Neural progenitor cell (in vitro differentiated cells): ENCODE data around the gene TAF7L. TPM values are rescaled to one million over a fixed set of nuclear protein-coding genes. Genes with fewer than 3 reads are reported as not detected.
"Not testable (repeated sequence)": the region's sequence is repeated elsewhere in the genome, so short reads cannot be mapped to it uniquely, and the experiment has no call there.

ENCODE experiments used
- DNase-seq: peaks from one replicate; pipeline ENCODE4 v3.0.0-alpha.2; 2016; ENCODE audit warnings: low spot score
- H2AFZ ChIP-seq: fragments of 200-600 bp; sonication (generic); replicated peaks from 2 replicates; pipeline ENCODE4 v1.6.1; 2016; ENCODE audit warnings: antibody characterized with exemption
- H3F3A ChIP-seq: fragments of 200-600 bp; sonication (generic); 2 replicates; pipeline ENCODE4 v1.6.1; 2016; ENCODE audit warnings: antibody characterized with exemption, low read depth
- H3K27ac ChIP-seq: fragments of 200-600 bp; sonication (generic); 2 replicates; pipeline ENCODE4 v1.5.1; 2016; ENCODE audit warnings: mild to moderate bottlenecking
- H3K27me3 ChIP-seq: fragments of 200-600 bp; sonication (generic); 2 replicates; pipeline ENCODE4 v1.6.1; 2016; ENCODE audit warnings: mild to moderate bottlenecking, moderate library complexity
- H3K36me3 ChIP-seq: fragments of 200-600 bp; sonication (generic); 2 replicates; pipeline ENCODE4 v1.5.1; 2016
- H3K4me1 ChIP-seq: fragments of 200-600 bp; sonication (generic); 2 replicates; pipeline ENCODE4 v1.6.1; 2016; ENCODE audit warnings: mixed run types
- H3K4me2 ChIP-seq: fragments of 200-600 bp; sonication (generic); 2 replicates; pipeline ENCODE4 v1.6.1; 2016
- H3K4me3 ChIP-seq: fragments of 200-600 bp; sonication (generic); 2 replicates; pipeline ENCODE4 v1.5.1; 2016
- H3K79me2 ChIP-seq: fragments of 200-600 bp; sonication (generic); 2 replicates; pipeline ENCODE4 v1.6.1; 2016; ENCODE audit warnings: low read depth
- H3K9ac ChIP-seq: fragments of 200-600 bp; sonication (generic); 2 replicates; pipeline ENCODE4 v1.6.1; 2016
- H3K9me3 ChIP-seq: fragments of 200-600 bp; sonication (generic); 2 replicates; pipeline ENCODE4 v1.5.1; 2016; ENCODE audit warnings: low read depth
- H4K20me1 ChIP-seq: fragments of 200-600 bp; sonication (generic); 2 replicates; pipeline ENCODE4 v1.6.1; 2016; ENCODE audit warnings: low read depth
- H3K27ac Mint-ChIP-seq: 3 replicates; pipeline ENCODE4 v1.8.0; 2021; ENCODE audit warnings: mixed read lengths
- H3K27me3 Mint-ChIP-seq: 2 replicates; pipeline ENCODE4 v1.8.0; 2022; ENCODE audit warnings: low read depth, mild to moderate bottlenecking, inconsistent platforms, moderate library complexity, mixed read lengths; ENCODE audit not compliant: insufficient read depth
- H3K36me3 Mint-ChIP-seq: 3 replicates; pipeline ENCODE4 v1.8.0; 2021; ENCODE audit warnings: mixed read lengths
- H3K4me1 Mint-ChIP-seq: 3 replicates; pipeline ENCODE4 v1.8.0; 2021; ENCODE audit warnings: mixed read lengths
- H3K4me3 Mint-ChIP-seq: 3 replicates; pipeline ENCODE4 v1.8.0; 2021; ENCODE audit warnings: mild to moderate bottlenecking, moderate library complexity, mixed read lengths
- H3K9me3 Mint-ChIP-seq: 3 replicates; pipeline ENCODE4 v1.8.0; 2020; ENCODE audit warnings: mixed read lengths
- CTCF ChIP-seq: fragments of 200-600 bp; sonication (generic); IDR thresholded peaks from 2 replicates; pipeline ENCODE4 v1.5.1; 2017; ENCODE audit warnings: antibody characterized with exemption, mild to moderate bottlenecking
- EZH2 ChIP-seq: fragments of 200-600 bp; sonication (generic); IDR thresholded peaks from 2 replicates; pipeline ENCODE4 v1.6.1; 2017; ENCODE audit warnings: antibody characterized with exemption, mild to moderate bottlenecking, moderate library complexity
- EZH2phosphoT487 ChIP-seq: fragments of 200-600 bp; sonication (generic); IDR thresholded peaks from 2 replicates; pipeline ENCODE4 v1.6.1; 2017; ENCODE audit warnings: antibody characterized with exemption
- total RNA-seq: library from RNA; depleted of rRNA; stranded (reverse); fragments of >200 nt; gene quantifications from 2 replicates; pipeline ENCODE4 v1.2.3, GENCODE V29; 2015; ENCODE audit warnings: low replicate concordance

Gene TAF7L
- total RNA-seq, result not detected in 2 replicates

- Mint-ChIP-seq H3K27ac (no peak within 1 kb of the TSS), H3K4me1 (no peaks in the 10 kb centered on the region), H3K36me3 (peaks cover 2% of the 10 kb centered on the region), H3K27me3 (no peaks in the 10 kb centered on the region), H3K9me3 (peaks cover 7% of the 10 kb centered on the region), H3K4me3 (no peak within 1 kb of the TSS)
- H3F3A ChIP-seq, result no peaks in the 10 kb centered on the region
- no peaks in the 10 kb centered on the region for H4K20me1 ChIP-seq
- H3K36me3 ChIP-seq, result no peaks in the 10 kb centered on the region
- no peak for TF ChIP-seq CTCF
- no peak for TF ChIP-seq EZH2phosphoT487
- no peak for TF ChIP-seq EZH2
- H3K4me1 ChIP-seq, result no peaks in the 10 kb centered on the region
- no peak for DNase-seq
- no peaks in the 10 kb centered on the region for H3K9me3 ChIP-seq
- H3K79me2 ChIP-seq, result no peaks in the 10 kb centered on the region
- H3K4me2 ChIP-seq, result no peak within 1 kb of the TSS
- H3K27me3 ChIP-seq, result no peaks in the 10 kb centered on the region
- no peak within 1 kb of the TSS for H3K4me3 ChIP-seq
- H3K9ac ChIP-seq, result no peak within 1 kb of the TSS
- H2AFZ ChIP-seq, result no peak within 1 kb of the TSS
- H3K27ac ChIP-seq, result no peak within 1 kb of the TSS
These were observed at the start of gene TAF7L for GRCh38 chrX:101290957-101291603. TAF7L (minus strand) TSS chrX:101291334; CDS start chrX:101287543, 3,791 bp downstream.

GRCh38 chrX:101337776-101338271, 46.7 kb upstream of the TAF7L start:
- TF ChIP-seq CTCF (no peak), EZH2 (no peak), EZH2phosphoT487 (no peak)
- no peaks in the 10 kb centered on the region for H3K36me3 Mint-ChIP-seq
- H3K4me1 Mint-ChIP-seq, result no peaks in the 10 kb centered on the region
- Histone ChIP-seq H3K27me3 (no peaks in the 10 kb centered on the region), H3K36me3 (no peaks in the 10 kb centered on the region), H3F3A (peaks cover 5% of the 10 kb centered on the region), H3K27ac (no peak overlapping the region), H2AFZ (no peak overlapping the region), H3K79me2 (no peaks in the 10 kb centered on the region), H3K4me1 (no peaks in the 10 kb centered on the region), H4K20me1 (no peaks in the 10 kb centered on the region), H3K9ac (no peak overlapping the region), H3K4me3 (no peak overlapping the region), H3K4me2 (no peak overlapping the region), H3K9me3 (peaks cover 9% of the 10 kb centered on the region)
- no peak overlapping the region for H3K27ac Mint-ChIP-seq
- DNase-seq, result no peak
- H3K27me3 Mint-ChIP-seq, result no peaks in the 10 kb centered on the region
- peaks cover 5% of the 10 kb centered on the region for H3K9me3 Mint-ChIP-seq
- no peak overlapping the region for H3K4me3 Mint-ChIP-seq

GRCh38 chrX:101334310-101334709, 43.2 kb upstream of the TAF7L start:
- not testable (repeated sequence) for H3K4me1 Mint-ChIP-seq, H3K36me3 ChIP-seq, DNase-seq, H3F3A ChIP-seq, H3K27me3 ChIP-seq, H3K4me3 ChIP-seq, H3K79me2 ChIP-seq, H3K4me1 ChIP-seq, H3K27me3 Mint-ChIP-seq, H3K4me3 Mint-ChIP-seq, H3K36me3 Mint-ChIP-seq, H3K27ac Mint-ChIP-seq, H2AFZ ChIP-seq, H3K9me3 ChIP-seq, H4K20me1 ChIP-seq, H3K27ac ChIP-seq, H3K4me2 ChIP-seq, H3K9ac ChIP-seq
- peaks cover 12% of the 10 kb centered on the region for H3K9me3 Mint-ChIP-seq

GRCh38 chrX:101326600-101326999, 35.5 kb upstream of the TAF7L start:
- not testable (repeated sequence) for H3K79me2 ChIP-seq, H4K20me1 ChIP-seq, H3F3A ChIP-seq, H3K27ac Mint-ChIP-seq, H3K4me1 ChIP-seq, H3K4me1 Mint-ChIP-seq, H3K4me3 ChIP-seq, H3K9ac ChIP-seq, H3K36me3 Mint-ChIP-seq, H3K4me2 ChIP-seq, H3K9me3 ChIP-seq, DNase-seq, H3K36me3 ChIP-seq, H3K27me3 ChIP-seq, H3K4me3 Mint-ChIP-seq, H2AFZ ChIP-seq, H3K27ac ChIP-seq, H3K27me3 Mint-ChIP-seq
- peaks cover 18% of the 10 kb centered on the region for H3K9me3 Mint-ChIP-seq
